HEK293T (cell line): Measurements from ENCODE around the gene CRYBG1.

Experiments
- BHLHE40 ChIP-seq: fragments of 450-650 bp; IDR thresholded peaks from 2 replicates; pipeline ENCODE4 v1.6.1; 2016; ENCODE audit warnings: mild to moderate bottlenecking, moderate library complexity, borderline replicate concordance
- ELF4 ChIP-seq: fragments of 450-650 bp; IDR thresholded peaks from 2 replicates; pipeline ENCODE4 v1.6.1; 2017; ENCODE audit warnings: antibody characterized with exemption
- FOXK2 ChIP-seq: fragments of 450-650 bp; IDR thresholded peaks from 2 replicates; pipeline ENCODE4 v1.6.1; 2016; ENCODE audit warnings: mild to moderate bottlenecking
- FOXM1 ChIP-seq: fragments of 450-650 bp; IDR thresholded peaks from 2 replicates; pipeline ENCODE4 v1.6.1; 2017; ENCODE audit warnings: mild to moderate bottlenecking, borderline replicate concordance
- HDGF ChIP-seq: fragments of 450-650 bp; IDR thresholded peaks from 2 replicates; pipeline ENCODE4 v1.6.1; 2017; ENCODE audit warnings: antibody characterized with exemption, borderline replicate concordance
- NFRKB ChIP-seq: fragments of 450-650 bp; IDR thresholded peaks from 2 replicates; pipeline ENCODE4 v1.6.1; 2016; ENCODE audit warnings: mild to moderate bottlenecking, moderate library complexity
- SP1 ChIP-seq: fragments of 450-650 bp; IDR thresholded peaks from 2 replicates; pipeline ENCODE4 v1.6.1; 2017
- SUZ12 ChIP-seq: fragments of 450-650 bp; IDR thresholded peaks from 2 replicates; pipeline ENCODE4 v1.6.1; 2016; ENCODE audit warnings: mild to moderate bottlenecking

DNA sequence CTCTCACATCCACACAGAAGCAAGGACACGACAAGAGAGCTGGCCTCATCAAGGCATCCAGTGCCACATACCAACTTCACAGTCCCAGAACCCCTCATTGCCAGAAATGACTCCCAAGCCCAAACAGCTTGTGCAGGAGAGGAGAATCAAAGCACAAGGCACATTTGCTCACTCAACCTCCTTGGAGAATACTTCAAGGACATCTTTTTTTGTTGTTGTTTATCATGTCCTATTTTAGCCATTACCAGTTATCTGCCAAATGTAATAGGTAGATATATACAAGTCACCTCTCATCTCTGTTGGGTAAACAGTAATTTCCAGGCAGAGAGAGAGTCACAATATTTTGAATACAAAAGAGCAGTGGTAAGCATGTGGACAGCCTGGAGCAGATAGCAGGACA, 221.0 kb downstream of the CRYBG1 start:
- TF ChIP-seq SP1 (no peak), FOXM1 (no peak), ELF4 (no peak), FOXK2 (no peak), NFRKB (no peak), SUZ12 (no peak), HDGF (no peak), BHLHE40 (no peak)
